Right kidney (tissue), 9 donors: ENCODE results near the gene NKX2-3.

Source experiments
- DNase-seq: peaks from one replicate; pipeline ENCODE4 v3.0.0-alpha.2; 2016
- long read RNA-seq, 8 donors: transcript quantifications; one replicate each; lab custom pipeline, GENCODE V29; 2026

NKX2-3 gene
- long read RNA-seq, donor 1: 0 reads
- long read RNA-seq, donor 2: 0 reads
- long read RNA-seq, donor 3: 0 reads
- long read RNA-seq, donor 4: 0 reads
- long read RNA-seq, donor 5: 0 reads
- long read RNA-seq, donor 6: 0 reads
- long read RNA-seq, donor 7: 0 reads
- long read RNA-seq, donor 8: 0 reads

DNA sequence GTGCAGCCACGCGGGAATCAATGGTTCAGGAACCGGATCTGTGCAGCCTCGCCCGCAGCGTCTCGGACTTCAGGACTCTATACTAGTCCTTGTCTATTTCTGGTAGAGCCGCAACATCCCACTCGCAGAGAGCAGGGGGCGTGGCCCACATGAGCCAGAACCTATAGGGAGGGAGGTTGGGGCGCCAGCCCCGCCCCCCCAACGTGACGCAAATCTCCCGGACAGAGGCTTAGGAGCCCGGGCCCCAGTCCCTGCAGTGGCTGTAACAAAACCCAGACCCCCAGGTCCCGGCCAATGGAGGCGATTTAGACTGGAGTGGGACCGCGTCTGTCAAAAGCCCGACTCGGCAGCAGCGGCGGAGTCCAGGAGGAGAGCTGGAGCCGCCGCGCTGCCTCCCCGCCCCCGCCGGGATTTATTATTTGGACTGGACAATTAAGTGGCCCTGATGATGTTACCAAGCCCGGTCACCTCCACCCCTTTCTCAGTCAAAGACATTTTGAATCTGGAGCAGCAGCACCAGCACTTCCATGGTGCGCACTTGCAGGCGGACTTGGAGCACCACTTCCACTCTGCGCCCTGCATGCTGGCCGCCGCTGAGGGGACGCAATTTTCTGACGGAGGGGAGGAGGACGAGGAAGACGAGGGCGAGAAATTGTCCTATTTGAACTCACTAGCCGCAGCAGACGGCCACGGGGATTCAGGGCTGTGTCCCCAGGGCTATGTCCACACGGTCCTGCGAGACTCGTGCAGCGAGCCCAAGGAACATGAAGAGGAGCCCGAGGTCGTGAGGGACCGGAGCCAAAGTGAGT, at the start of gene NKX2-3:
TSS of gene NKX2-3 (plus strand) at position 256 of the 809 bp plus-strand sequence. CDS start at position 446, 190 bp downstream.
- peak; percentile 63 for DNase-seq

DNA sequence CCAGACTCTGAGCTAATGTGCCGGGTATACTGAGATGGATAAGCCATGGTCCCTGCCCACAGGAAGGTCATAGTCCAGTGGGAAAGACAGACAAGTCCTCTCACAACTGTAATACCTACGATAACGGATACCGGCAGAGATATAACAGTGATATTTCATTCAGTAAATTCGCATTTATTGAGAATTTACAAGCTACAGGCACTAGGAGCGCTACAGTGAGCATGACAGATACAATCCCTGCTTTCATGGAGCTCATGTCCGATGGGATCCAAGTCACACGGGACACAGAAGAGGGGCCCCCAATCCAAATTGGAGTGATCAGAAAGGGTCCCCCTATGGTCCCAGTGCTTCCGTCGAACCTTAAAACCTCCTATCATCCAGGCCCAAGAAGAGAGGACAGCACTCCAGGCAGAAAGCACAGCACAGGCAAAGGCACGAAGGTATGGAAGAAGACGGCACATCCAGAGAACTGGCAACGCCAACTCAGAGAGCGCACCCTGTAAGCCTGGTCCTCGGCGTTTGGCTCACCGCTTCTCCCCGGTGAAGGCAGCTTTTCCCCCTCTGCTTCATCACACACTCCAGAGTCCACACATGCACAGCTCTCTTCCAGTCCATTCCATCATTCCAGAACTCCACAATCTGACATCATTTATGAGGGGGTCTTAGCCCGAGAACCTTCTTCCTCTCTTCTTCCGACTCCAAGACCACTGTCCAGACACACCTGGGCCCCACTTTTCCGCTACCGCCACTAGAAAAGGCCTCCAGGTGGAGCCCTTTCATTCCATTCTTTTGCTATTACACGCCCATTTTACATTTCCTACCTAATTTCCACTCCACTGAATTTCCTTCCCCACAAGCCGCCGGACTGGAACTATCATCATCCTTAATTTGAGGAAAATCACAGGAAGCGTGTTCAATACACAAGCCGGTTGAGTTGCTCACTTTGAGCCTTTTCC, 47.8 kb upstream of the NKX2-3 start:
- DNase-seq: no peak

DNA sequence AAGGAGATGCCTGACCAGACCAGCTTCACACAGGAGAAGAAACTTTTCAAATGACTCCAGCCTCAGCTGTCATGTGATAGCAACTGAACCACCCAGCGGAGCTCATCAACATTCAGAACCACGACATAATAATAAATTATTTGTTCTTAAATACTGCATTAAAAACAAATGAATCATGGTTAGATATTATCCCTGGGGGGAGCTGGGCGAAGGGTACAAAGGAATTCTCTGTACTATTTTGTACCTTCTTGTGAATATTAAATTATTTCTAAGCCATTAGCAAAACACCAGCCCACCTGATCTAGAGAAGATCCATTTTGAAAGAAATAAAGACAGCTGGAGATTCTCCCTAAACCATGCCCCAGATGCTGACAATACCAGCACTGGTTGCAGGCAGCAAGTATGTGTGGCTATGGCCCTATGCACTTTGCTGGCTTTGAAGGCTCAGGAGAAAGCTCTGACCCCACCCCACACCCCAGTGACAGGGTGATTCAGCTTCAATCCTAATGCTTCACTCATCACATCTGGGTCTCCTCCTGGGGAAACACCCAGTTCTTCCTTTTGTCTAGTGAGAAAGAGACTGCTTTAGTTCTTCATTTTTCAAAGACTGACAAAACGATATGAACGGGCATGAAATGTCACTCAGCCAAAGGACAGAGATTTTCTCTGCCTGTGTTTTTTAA, 45.5 kb upstream of the NKX2-3 start:
- DNase-seq: no peak

DNA sequence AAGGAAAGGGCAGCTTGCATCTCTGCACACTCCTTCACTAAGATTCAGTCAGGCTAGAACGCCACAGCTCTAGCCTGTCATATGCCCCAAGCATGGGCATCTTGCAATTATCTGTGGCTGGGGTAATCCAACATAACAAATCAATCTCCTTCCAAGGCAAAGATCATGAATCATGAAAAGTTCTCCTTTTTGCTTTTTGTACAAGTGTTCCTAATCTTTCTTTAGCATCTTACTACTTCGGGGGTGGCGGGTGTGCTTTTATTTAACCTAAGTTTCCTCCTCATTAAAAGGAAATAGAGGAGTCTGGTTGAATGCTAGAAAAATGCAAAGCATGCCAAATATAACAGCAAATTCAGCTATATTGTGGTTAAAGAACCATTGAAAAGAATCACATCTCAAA, 43.5 kb upstream of the NKX2-3 start:
- DNase-seq: no peak

DNA sequence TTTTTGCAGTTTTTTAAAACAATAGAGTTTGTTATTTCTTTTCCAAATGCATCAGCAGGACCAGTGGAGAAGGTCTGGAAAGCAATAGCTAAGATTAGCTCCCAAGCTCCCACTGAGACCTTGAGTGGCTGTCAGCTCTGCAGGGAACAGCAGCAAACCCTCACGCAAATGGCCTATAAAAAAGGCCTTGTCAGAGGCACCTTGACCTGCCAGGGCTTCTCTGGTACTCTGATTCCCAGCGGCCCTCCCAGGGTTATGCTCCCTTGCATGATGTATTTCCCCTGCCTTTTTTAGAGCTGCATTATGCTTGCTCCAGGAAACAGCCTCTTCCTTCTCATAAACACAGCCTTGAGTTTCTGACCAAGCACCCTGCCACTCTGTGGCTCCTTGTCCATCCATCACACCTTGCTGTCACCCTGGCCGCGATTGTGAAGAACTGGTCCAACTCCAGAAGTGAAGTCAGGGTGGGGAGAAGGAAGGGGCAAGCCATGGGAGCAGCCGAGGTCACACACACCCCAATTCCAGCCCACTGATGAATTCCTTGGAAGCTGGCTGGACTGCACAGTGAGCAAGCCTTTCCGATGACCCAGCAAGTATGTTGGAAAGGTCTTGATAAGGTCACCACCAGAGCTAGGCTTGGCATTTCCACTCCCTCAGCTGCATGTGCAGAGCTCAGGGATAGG, 35.3 kb upstream of the NKX2-3 start:
- no peak for DNase-seq

DNA sequence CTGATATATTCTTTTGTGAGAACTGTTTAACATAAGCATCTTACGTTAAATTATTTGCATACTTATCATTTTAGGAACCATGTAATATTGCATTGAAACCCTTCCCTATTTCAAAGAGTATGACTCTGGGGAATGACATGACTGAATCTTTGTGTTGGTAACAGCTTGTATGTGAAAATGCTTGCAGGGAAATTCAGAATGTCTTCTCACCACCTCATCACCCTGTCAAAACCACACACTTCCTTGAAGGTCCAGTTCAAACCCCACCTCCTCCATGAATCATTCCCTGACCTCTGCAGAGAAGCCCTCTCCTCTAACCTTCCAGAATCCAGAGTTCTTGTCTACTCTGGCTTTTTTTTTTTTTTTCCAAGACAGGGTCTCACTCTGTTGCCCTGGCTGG, 26.3 kb upstream of the NKX2-3 start:
- no peak for DNase-seq

DNA sequence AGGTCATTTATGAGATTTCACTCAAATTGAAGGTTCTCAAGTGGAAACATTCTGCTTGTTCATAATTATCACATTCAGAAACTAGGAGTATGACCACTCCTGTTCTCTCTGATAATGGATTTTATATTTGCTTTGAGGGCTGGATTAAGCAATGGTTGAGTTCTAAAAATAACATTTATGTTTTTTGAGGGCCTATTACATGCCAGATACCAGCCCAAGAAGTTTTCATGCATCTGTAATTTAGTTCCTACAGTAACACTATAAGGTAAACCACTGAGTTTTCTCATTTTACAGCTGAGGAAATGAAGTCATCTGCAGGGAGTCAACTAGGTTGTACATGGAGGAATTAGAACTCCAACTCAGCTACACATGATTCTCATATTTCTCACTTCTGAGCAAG, 25.5 kb upstream of the NKX2-3 start:
- no peak for DNase-seq

DNA sequence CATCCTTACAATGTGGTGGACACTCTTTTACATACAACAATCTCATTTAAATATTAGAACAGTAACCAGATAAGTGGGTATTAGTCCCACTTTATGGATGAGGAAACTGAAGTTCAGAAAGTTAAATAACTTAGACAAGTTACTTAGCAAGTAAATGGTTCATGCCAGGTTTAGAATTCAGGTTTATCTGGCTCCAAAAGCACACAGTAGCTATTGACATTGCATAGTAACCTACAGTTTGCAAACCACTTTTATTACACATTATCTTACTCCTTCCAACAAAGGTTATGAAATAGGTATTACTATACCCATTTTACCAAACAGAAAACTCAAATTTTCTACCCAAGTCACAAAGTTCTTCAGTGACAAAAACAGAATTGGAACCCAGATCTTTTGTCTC, 19.7 kb upstream of the NKX2-3 start:
- no peak for DNase-seq

DNA sequence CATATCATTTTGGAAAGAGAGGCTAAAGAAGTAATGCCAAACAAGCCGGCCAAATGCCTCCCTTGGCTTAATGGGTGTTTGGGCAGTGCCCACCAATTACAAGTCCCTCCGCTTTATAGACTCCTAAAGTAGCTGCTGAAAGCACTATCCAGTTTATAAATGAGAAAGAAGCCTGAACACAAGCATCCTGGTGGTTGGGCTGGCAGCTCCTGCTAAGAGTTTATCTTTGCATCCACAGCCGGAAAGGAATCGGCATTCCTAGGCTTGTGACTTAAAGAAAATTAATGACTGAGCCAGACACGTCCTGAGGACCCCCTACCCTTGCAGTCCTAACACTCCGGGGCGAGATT, 13.1 kb upstream of the NKX2-3 start:
- no peak for DNase-seq

DNA sequence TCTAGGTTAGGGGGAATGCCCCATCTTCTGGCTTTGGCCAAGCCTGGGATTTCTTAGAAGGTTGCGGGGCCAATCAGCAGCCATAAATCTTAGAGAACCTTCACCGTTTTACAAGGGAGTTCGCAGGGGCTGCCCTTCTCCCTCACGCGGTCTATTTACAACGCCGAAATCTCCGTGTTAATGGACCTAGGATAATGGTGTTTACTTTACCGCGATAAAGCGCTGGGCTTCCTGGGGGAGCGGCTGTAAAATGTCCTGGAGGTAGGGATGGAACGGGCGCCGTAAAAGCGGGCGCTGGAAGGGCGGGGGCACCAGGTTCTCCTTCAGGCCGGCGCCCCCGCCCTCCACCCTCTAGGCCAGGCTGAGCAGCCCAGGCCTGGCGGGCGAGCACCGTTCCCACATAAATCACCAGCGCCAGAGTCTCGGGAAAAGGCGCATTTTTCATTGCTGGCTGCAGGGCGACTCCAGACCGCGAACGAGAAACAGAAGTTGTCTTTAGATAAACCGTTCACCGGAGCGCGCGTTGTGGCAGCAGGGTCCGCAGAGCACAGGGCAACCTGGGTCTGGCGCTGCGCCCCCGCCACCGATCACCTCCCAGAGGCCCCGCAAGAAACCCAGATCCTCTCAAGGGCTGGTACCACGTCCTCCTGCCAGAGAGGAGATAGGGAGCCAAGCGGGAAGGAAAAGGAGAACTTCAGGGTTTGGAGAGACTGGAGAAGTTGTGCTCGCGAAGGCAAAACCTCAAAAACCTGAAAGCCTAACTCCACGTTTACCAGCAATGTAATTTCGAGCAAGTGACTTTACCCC, 12.5 kb upstream of the NKX2-3 start:
- DNase-seq: peak; percentile 71

DNA sequence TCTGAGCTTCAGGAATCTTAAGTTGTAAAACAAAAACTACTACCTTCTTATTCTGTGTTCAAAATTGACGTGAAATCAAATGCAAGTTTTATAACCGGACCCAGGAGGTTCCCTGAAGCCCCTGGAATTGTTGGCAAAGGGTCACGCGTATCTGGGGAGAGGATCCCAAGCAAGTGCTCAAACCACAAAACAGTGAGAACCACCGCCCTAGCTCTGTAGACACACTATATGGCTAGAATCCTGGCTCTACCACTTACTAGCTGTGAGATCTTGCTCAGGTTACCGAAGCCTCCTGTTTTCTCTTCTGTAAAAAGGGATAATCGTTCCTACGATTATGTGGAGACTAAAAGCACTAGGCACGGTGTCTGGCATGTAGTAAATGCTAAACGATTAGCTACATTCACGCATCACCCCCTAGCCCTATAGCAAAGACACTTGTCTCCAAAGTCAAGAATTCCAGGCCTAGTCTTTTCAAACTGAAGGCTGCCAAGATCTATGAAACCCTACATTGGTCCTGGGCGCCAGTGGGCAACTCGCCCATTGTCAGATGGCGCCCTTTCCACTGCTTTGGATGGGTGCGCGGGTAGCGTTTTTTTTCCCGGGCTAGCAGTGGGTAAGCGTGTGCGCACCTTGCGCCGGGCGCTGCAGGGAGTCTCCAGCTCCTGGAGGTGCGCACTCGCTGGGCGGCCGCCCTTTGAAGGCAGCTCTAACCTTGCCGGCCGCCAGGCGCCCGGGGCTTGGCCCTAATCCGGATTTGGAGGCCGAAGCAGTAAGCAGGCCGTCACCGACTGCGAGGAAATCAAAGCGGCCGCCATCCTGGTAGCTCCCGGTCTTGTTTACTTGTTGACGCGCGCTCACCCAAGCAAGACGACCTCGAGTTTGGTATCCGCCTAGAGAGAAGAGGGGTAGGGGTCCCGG, 11.6 kb upstream of the NKX2-3 start:
- peak; percentile 41 for DNase-seq

DNA sequence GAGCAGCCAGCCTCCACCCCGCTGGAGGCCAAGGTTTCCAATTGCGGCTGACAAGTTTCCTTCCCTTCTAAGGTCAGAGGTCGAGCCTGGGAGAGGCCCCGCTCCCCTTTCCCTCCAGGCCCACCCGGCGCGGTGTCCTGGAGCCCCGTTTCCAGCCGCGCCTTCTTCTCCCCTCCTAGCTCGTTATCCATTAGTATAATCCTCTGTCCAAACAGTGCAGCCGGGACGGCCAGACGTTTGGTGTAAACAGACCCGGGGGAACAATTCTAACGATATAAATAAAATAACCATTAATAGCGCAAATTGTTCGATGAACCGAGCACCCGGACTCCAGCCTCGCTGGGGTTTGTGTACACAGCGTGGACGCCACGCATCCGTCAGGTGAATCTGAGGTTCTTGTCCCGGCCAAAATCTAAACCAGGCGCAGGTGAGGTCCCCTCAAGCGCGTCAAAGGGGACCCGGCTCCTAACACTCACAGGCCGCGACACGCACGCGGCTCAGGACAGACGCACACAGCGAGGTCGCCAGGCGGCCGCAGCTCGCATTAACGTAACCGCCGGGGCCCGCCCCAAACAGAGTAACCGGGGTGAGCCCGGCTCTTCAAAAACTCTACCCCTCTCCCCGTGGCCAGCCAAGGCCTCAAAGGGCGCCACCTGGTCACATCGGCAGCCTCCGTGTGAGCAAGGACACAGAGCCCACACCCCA, 10.8 kb upstream of the NKX2-3 start:
- peak; percentile 43 for DNase-seq

DNA sequence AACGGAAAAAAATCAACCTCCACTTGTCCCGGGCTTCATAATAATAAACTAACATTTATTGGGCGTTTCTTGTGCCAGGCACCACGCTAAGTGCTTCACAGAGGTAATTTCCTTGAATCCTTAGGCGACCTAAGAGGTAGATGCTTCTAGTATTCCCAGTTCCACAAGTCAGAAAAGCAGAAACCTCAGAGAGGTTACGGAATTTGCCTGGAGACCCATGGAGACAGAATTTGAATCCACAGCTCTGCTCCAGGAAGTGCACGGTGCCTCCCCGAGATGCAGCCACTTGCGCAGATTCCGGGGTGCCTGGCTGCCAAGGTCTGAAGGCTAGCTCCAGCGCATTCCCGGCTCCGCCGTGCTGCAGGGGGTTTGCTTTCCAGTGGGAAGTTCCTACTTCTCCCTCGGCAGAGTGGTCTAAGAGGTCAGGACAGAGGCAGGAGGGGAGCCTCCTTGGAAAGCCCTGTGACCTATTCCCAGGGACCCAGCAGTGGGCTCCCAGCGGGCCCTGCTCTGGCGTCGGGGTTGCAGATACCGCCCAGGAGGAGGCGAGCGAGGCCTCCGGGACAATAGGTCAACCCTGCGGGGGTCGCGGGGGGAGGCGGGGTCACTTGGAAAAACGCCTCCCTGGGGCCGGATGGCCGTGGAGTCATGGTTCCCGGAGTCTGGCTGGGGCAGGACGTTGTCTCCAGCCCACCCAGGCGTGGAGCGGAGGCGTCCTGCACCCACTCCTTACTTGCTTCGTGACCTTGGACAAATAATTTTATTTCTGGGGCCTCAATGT, 10.1 kb upstream of the NKX2-3 start:
- peak; percentile 39 for DNase-seq

DNA sequence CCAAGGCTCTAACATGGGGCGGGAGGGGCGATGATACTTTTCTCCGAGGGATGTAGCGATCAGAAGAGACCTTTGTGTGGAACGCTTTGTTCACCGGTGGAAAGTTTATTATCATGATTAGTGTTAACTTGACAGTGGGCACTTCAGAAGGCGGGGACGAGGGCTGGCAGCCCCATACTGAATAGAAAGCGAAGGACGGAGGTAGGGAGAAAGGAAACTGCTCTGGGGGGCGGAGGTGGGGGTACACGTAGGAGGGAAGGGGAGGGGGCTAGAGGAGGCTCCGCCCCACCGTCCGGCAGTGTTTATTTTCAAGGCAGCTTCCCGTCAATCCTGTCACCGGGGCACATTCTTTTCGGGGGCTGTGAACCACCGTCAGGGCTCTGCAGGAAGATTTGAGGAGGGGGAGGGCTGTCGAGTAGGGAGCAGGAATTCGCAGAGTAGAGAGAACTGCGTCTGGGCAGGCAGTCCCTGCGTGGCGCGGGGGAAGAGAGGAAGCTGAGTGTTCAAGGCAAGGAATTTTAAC, 9.4 kb upstream of the NKX2-3 start:
- peak; percentile 13 for DNase-seq

DNA sequence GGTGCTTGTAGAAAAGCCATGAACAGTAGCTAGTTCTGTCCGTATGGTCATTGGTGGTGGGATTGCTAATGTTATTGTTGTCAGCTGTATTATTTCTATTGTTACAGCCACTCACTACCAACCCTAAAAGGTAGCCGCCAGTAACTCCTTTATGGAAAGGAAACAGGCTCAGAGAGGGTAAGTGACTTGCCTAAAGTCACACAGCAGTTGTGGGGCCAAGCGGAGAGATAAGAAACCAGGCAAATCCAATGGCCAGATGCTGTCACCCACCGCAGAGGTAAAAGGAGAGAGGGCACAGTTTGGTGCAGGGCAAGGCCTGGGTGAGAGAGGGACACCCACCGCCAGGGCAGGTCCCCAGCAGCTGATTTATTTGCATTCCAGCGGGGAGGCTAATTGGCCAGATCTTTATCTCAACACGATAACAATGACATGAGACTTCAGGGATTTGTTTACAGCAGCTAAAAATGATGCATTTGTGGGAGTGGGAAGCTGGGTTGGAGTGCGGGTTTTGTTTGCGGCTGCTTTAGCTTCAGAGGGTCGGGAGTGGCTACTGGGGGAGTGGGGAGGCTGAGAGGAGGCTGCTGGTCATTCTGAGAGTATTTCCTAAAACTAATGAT, 8.6 kb upstream of the NKX2-3 start:
- DNase-seq: no peak

DNA sequence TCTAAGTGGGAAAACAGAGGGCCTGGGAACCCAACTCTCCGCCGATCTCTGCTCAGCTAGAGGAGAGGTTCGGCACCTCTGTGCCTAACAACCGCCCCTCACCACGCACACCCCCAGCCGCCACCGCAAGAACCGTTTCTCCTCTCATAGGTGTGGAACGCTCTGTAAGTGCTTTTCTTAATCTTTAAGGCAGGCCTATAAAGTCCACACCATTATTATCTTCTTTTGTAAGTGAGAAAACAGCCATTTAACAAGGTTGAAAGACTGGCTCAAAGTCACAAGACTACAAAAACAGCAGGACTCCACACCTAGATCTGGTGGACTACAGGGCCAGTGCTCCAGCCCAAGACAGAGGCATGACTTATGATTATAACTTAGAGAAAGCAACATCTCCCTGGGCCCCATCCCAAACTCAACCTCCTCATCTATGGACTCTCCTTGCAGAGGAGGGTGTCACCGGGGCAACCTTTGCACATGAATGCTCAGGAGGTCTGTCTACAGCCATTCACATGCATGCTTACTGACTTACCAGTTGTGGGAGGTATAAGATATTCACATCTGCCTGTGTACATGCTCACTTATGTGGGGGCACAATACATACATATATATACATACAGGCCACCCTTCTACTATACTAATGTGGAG, 7.9 kb upstream of the NKX2-3 start:
- no peak for DNase-seq

DNA sequence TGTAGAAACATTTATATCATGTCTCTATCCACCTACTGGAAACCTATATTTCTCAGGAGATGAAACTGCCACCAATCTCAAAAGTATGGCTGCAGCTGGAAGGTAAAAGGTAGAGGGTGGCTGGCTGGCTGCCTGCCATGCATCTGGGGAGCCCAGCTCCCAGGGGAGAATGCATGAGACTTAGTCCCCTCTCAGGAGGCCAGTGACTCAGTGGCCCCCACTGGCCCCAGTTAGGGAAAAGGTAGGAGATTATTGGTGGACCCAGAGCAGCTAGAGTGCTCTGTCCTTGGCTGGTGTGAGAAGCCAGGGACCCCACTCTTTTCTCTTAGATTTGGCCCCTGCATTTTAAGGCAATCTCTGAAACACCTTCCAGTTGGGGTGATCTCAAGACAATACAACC, 6.8 kb upstream of the NKX2-3 start:
- no peak for DNase-seq
